ENCODE measurements around the gene GMPR. TPM values are rescaled to one million over a fixed set of nuclear protein-coding genes. Genes with fewer than 3 reads are reported as not detected.

GMPR gene
- total RNA-seq, 1 experiment from 2014 or later, result 24.0 TPM

- no peak for TF ChIP-seq YY1 (IDR thresholded peaks at IDR 0.05; ENCODE audit: extremely low read depth, insufficient replicate concordance, low read depth, low read length)
- no peak for TF ChIP-seq ZFX (IDR thresholded peaks at IDR 0.05)
- no peak for TF ChIP-seq RAD21 (IDR thresholded peaks at IDR 0.05; ENCODE audit: low read depth)
- no peak for TF ChIP-seq EZH2phosphoT487 (IDR thresholded peaks at IDR 0.05; ENCODE audit: borderline replicate concordance)
- TF ChIP-seq SP1 (IDR thresholded peaks at IDR 0.05; ENCODE audit: low read depth), result no peak
- no peak for TF ChIP-seq ZNF274 (IDR thresholded peaks at IDR 0.05; ENCODE audit: low read depth, low read length)
- no peak for TF ChIP-seq CEBPB (IDR thresholded peaks at IDR 0.05; ENCODE audit: low read depth)
- TF ChIP-seq EGR1 (IDR thresholded peaks at IDR 0.05; ENCODE audit: low read depth), result no peak
- no peak for TF ChIP-seq CBX3 (IDR thresholded peaks at IDR 0.05; ENCODE audit: low read depth)
- no peak for TF ChIP-seq POLR2AphosphoS5 (IDR thresholded peaks at IDR 0.05; ENCODE audit: low read depth, low read length)
- TF ChIP-seq POLR2A (IDR thresholded peaks at IDR 0.05; ENCODE audit: borderline replicate concordance, extremely low read depth, insufficient read depth, insufficient read length), result no peak
- no peak for TF ChIP-seq FOSL1 (IDR thresholded peaks at IDR 0.05; ENCODE audit: low read depth)
- TF ChIP-seq CTCF (IDR thresholded peaks at IDR 0.05 in 2 of 3, conservative IDR thresholded peaks at IDR 0.05 in 1 of 3; ENCODE audit: borderline replicate concordance in 1 of 3, insufficient read depth in 1 of 3, low read depth in 2 of 3, low read length in 2 of 3), result no peak
Measured at GRCh38 chr6:16232086-16232485, 6.3 kb upstream of the GMPR start (continued).

GRCh38 chr6:16236009-16236501 lies 2.3 kb upstream of the GMPR start:
- intact Hi-C loops (cut with micrococcal nuclease), result no loop called here
- no peak for TF ChIP-seq SRF (IDR thresholded peaks at IDR 0.05; ENCODE audit: low read depth)
- TF ChIP-seq EZH2phosphoT487 (IDR thresholded peaks at IDR 0.05; ENCODE audit: borderline replicate concordance), result no peak
- no peak for TF ChIP-seq ATF3 (IDR thresholded peaks at IDR 0.05)
- TF ChIP-seq YY1 (IDR thresholded peaks at IDR 0.05; ENCODE audit: extremely low read depth, insufficient replicate concordance, low read depth, low read length), result no peak
- TF ChIP-seq CTCF (IDR thresholded peaks at IDR 0.05 in 2 of 3, conservative IDR thresholded peaks at IDR 0.05 in 1 of 3; ENCODE audit: borderline replicate concordance in 1 of 3, insufficient read depth in 1 of 3, low read depth in 2 of 3, low read length in 2 of 3), result no peak
- TF ChIP-seq RAD21 (IDR thresholded peaks at IDR 0.05; ENCODE audit: low read depth), result no peak
- no peak for TF ChIP-seq TCF7L2 (IDR thresholded peaks at IDR 0.05; ENCODE audit: borderline replicate concordance, extremely low read depth, insufficient read depth, insufficient read length)
- TF ChIP-seq ZFX (IDR thresholded peaks at IDR 0.05), result no peak
- TF ChIP-seq CBX3 (IDR thresholded peaks at IDR 0.05; ENCODE audit: low read depth), result no peak
- no peak for TF ChIP-seq POLR2A (IDR thresholded peaks at IDR 0.05; ENCODE audit: borderline replicate concordance, extremely low read depth, insufficient read depth, insufficient read length)
- H3K27me3 ChIP-seq (ENCODE audit: insufficient read depth, low read length), result no peaks in the 10 kb centered on the region

More at GRCh38 chr6:16236009-16236501, 2.3 kb upstream of the GMPR start:
- no peak for DNase-seq (ENCODE audit: low read depth, low spot score)
- Histone ChIP-seq H2AFZ (ENCODE audit: low read depth, low read length, poor library complexity, severe bottlenecking) (no peak overlapping the region), H3K4me1 (ENCODE audit: control insufficient read depth in 1 of 2, insufficient read depth in 2 of 2, low read length in 2 of 2) (peaks cover 10 to 15% of the 10 kb centered on the region in 2 experiments), H3K9ac (ENCODE audit: low read length) (no peak overlapping the region), H3K4me2 (ENCODE audit: low read length) (no peak overlapping the region), H3K4me3 (replicated peaks in 1 of 2; ENCODE audit: low read depth in 1 of 2, low read length in 2 of 2) (no peak overlapping the region), H3K36me3 (ENCODE audit: control insufficient read depth in 1 of 2, insufficient read depth in 2 of 2, low read length in 2 of 2) (no peaks in the 10 kb centered on the region), H3K9me3 (ENCODE audit: control insufficient read depth in 1 of 2, insufficient read depth in 1 of 2, low read depth in 1 of 2, low read length in 2 of 2) (no peaks in the 10 kb centered on the region), H3K9me2 (ENCODE audit: insufficient read depth) (no peaks in the 10 kb centered on the region), H3K27ac (ENCODE audit: low read depth, low read length) (no peak overlapping the region), H3K79me2 (ENCODE audit: insufficient read depth, low read length) (peaks cover 7% of the 10 kb centered on the region; the same call in 1 of the 2 replicates), H4K20me1 (ENCODE audit: insufficient read depth) (no peaks in the 10 kb centered on the region)
- POLR2A ChIA-PET, result no interaction called here
- no TSS peak for BruUV-seq (replicated peaks)
- RAD21 ChIA-PET (ENCODE audit: low non-redundant PET in 1 of 2, low total read pairs in 2 of 2, uncharacterized antibody in 2 of 2, unreplicated experiment in 2 of 2), result no interaction called here
- ATAC-seq, result no peak
- CTCF ChIA-PET, result no interaction called here
